Body of pancreas (tissue), 4 donors: ENCODE data around the gene DPEP1.

Experiments used
- CTCF ChIP-seq, 7 experiments: fragments of 450-650 bp in 4 of 7; fragments of 200-600 bp in 3 of 7; sonication (generic) in 3 of 7; IDR thresholded peaks; one replicate each; pipeline ENCODE4 v1.5.1; 2016 to 2019; ENCODE audit warnings: antibody characterized with exemption in 7 of 7
- POLR2A ChIP-seq, 3 donors: fragments of 450-650 bp; IDR thresholded peaks; one replicate each; pipeline ENCODE4 v1.6.1; 2016; ENCODE audit warnings: antibody characterized with exemption in 3 of 3, mild to moderate bottlenecking in 2 of 3

- TF ChIP-seq CTCF (IDR thresholded peaks at IDR 0.05) (no peak), POLR2A (IDR thresholded peaks at IDR 0.05) (no peak)
These were observed 13.5 kb upstream of the DPEP1 start for GRCh38 chr16:89599902-89600301.
